ENCODE results near the gene TBCK. TPM values are rescaled to one million over a fixed set of nuclear protein-coding genes. Genes with fewer than 3 reads are reported as not detected.

The TBCK gene
- total and polyA plus RNA-seq, 2 donors (not counting 3 experiments of a cell fraction or from before 2014, with no cell fraction given): 18.2 to 38.6 TPM

DNA sequence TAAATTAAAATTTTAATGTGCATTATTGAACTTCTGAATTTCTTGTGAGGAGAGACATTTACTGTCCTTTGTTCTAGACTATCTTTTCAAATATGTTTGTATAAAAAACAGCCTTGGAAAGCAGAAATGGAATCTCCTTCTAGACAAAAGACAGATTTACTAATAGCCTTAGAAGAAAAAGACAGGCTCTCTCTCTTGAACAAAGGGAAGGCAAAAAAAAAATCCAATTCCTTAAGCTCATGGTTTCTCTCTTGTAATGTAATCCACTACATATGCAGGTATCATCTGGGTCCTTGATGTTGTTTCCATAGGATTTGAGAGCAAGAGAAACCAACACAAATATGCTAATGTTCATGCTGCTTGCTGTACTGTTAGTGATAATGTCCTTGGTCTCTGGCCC, 106.0 kb downstream of the TBCK start:
- Histone ChIP-seq H4K20me1 (replicated peaks; ENCODE audit: control insufficient read depth, extremely low read depth, insufficient read depth, low read length) (no peaks in the 10 kb centered on the region), H3K9ac (replicated peaks; ENCODE audit: extremely low read depth, insufficient read depth, low read length) (no peak overlapping the region), H3K4me2 (ENCODE audit: insufficient read depth, low read length) (no peak overlapping the region), H3K36me3 (ENCODE audit: control insufficient read depth in 2 of 2, extremely low read depth in 1 of 2, insufficient read depth in 2 of 2, low read length in 2 of 2) (peaks cover 0 to 4% of the 10 kb centered on the region in 2 experiments), H3K4me1 (ENCODE audit: control insufficient read depth, extremely low read depth, insufficient read depth, low read length) (peaks cover 6% of the 10 kb centered on the region), H3K27me3 (ENCODE audit: control insufficient read depth in 2 of 2, insufficient read depth in 2 of 2, low read length in 2 of 2) (no peaks in the 10 kb centered on the region), H3K9me3 (replicated peaks; ENCODE audit: control insufficient read depth, insufficient read depth, low read length) (no peaks in the 10 kb centered on the region), H3K27ac (ENCODE audit: insufficient read depth, low read depth, low read length) (no peak overlapping the region), H3K9me1 (replicated peaks; ENCODE audit: control insufficient read depth, extremely low read depth, insufficient read depth, low read length) (no peaks in the 10 kb centered on the region), H3K79me2 (ENCODE audit: control insufficient read depth, insufficient read depth, low read length) (no peaks in the 10 kb centered on the region), H3K4me3 (replicated peaks in 1 of 3; ENCODE audit: insufficient read depth in 1 of 3, low read depth in 1 of 3, low read length in 3 of 3) (no peak overlapping the region), H2AFZ (ENCODE audit: low read depth, low read length) (no peak overlapping the region)
- dilution Hi-C loops (cut with MboI; ENCODE audit: extremely low pct_ligation_motif_present, low sequenced_read_pairs): no loop called here
- BruUV-seq (replicated peaks): no TSS peak
- FAIRE-seq (no peak), DNase-seq (ENCODE audit: low read depth, low spot score) (no peak)
- POLR2A ChIA-PET: no interaction called here
- CTCF ChIA-PET: no interaction called here
- TF ChIP-seq JUN (IDR thresholded peaks at IDR 0.05; ENCODE audit: borderline replicate concordance, insufficient read depth, insufficient read length, low read depth) (no peak), FOS (IDR thresholded peaks at IDR 0.05; ENCODE audit: borderline replicate concordance, insufficient read depth, low read length) (no peak), POLR2AphosphoS5 (IDR thresholded peaks at IDR 0.05; ENCODE audit: insufficient read depth, low read depth, low read length) (no peak), GATA2 (IDR thresholded peaks at IDR 0.05; ENCODE audit: insufficient read depth, insufficient read length, low read depth, low read length) (no peak), EZH2 (IDR thresholded peaks at IDR 0.05; ENCODE audit: borderline replicate concordance, low read depth, low read length, severe bottlenecking) (no peak), MYC (IDR thresholded peaks at IDR 0.05; ENCODE audit: low read depth, low read length) (no peak), POLR2A (IDR thresholded peaks at IDR 0.05; ENCODE audit: low read depth, low read length) (no peak)
- TF ChIP-seq, protein P1, sequence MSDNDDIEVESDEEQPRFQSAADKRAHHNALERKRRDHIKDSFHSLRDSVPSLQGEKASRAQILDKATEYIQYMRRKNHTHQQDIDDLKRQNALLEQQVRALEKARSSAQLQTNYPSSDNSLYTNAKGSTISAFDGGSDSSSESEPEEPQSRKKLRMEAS (IDR thresholded peaks at IDR 0.05; ENCODE audit: insufficient read depth, insufficient read length): no peak
- TF ChIP-seq, protein P2, sequence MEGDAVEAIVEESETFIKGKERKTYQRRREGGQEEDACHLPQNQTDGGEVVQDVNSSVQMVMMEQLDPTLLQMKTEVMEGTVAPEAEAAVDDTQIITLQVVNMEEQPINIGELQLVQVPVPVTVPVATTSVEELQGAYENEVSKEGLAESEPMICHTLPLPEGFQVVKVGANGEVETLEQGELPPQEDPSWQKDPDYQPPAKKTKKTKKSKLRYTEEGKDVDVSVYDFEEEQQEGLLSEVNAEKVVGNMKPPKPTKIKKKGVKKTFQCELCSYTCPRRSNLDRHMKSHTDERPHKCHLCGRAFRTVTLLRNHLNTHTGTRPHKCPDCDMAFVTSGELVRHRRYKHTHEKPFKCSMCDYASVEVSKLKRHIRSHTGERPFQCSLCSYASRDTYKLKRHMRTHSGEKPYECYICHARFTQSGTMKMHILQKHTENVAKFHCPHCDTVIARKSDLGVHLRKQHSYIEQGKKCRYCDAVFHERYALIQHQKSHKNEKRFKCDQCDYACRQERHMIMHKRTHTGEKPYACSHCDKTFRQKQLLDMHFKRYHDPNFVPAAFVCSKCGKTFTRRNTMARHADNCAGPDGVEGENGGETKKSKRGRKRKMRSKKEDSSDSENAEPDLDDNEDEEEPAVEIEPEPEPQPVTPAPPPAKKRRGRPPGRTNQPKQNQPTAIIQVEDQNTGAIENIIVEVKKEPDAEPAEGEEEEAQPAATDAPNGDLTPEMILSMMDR (IDR thresholded peaks at IDR 0.05; ENCODE audit: extremely low read depth in 1 of 2, insufficient read depth in 1 of 2, low read depth in 1 of 2, low read length in 2 of 2): no peak
- intact Hi-C loops (cut with micrococcal nuclease): no loop called here
